Left colon (tissue), 2 donors: ENCODE measurements around the gene MCF2L2. TPM values are rescaled to one million over a fixed set of nuclear protein-coding genes. Genes with fewer than 3 reads are reported as not detected.

Experiments used
- ATAC-seq: fragments of 200-7000 bp; cut with Tn5 transposase; one replicate; pipeline ENCODE4 v1.9.1; 2020; ENCODE audit warnings: mild to moderate bottlenecking, moderate library complexity
- DNase-seq, 2 donors: peaks; one replicate each; pipeline ENCODE4 v3.0.0-alpha.2; 2020
- intact Hi-C, 2 donors: fragments of 100-400 bp; cut with DNase I in 1 of 2; cut with micrococcal nuclease in 1 of 2; formaldehyde crosslinking; loops; one replicate each; pipeline versions ENCODE4 v1.11.2 to v1.14.0; 2022; cut with DNase I, micrococcal nuclease
- total RNA-seq, 2 donors: library from RNA; stranded (reverse); fragmentation: NEBNext Ultra II Directional; extraction: Animal tissue kit (Norgen Biotek cat#: 25700); gene quantifications; one replicate each; pipeline ENCODE4 v1.2.1, GENCODE V29; 2021
- donor health status: DM: no; HTN: no; CAD: no.
- donor health status: DM: yes; HTN: yes; CAD: no.

MCF2L2 gene
- total RNA-seq, 2 donors from 2014 or later = 0.75 to 1.1 TPM

GRCh38 chr3:183149915-183150750, 278.3 kb downstream of the MCF2L2 start:
- intact Hi-C loops = no loop called here
- ATAC-seq (no peak), DNase-seq (no peak)

- ATAC-seq (no peak), DNase-seq (no peak)
- intact Hi-C loops = no loop called here
Observed at GRCh38 chr3:183148056-183148455, 280.4 kb downstream of the MCF2L2 start.

GRCh38 chr3:183144363-183144762, 284.1 kb downstream of the MCF2L2 start:
- ATAC-seq (no peak), DNase-seq (no peak)
- intact Hi-C loops = no loop called here

- ATAC-seq = no peak
- intact Hi-C loops = no loop called here
- no peak for DNase-seq
Observed at GRCh38 chr3:183142199-183142598, 286.2 kb downstream of the MCF2L2 start.

- ATAC-seq (no peak), DNase-seq (no peak)
- intact Hi-C loops = no loop called here
Observed at GRCh38 chr3:183134844-183135243, 293.6 kb downstream of the MCF2L2 start.

GRCh38 chr3:183132409-183132808, 296.0 kb downstream of the MCF2L2 start:
- DNase-seq = no peak
- intact Hi-C loops = no loop called here
- no peak for ATAC-seq

GRCh38 chr3:183131735-183132134, 296.7 kb downstream of the MCF2L2 start:
- ATAC-seq (no peak), DNase-seq (no peak)
- intact Hi-C loops = no loop called here

GRCh38 chr3:183131186-183131725, 297.2 kb downstream of the MCF2L2 start:
- intact Hi-C loops = no loop called here
- ATAC-seq (no peak), DNase-seq (no peak)

- DNase-seq (no peak), ATAC-seq (no peak)
- intact Hi-C loops = loop anchor here in 1 of 2 donors (10.0 kb wide), 1 partner anchor 256 kb away; no protein-coding TSS in a partner anchor
Observed at GRCh38 chr3:183129243-183129642, 299.2 kb downstream of the MCF2L2 start.

- DNase-seq = no peak
- intact Hi-C loops = loop anchor here in 1 of 2 donors (10.0 kb wide), 1 partner anchor 256 kb away; no protein-coding TSS in a partner anchor
- ATAC-seq = no peak
Observed at GRCh38 chr3:183128709-183129108, 299.7 kb downstream of the MCF2L2 start.

Other genes with a start within 250 kb of the MCF2L2 start
- 100 to 1,000 TPM in 1 of 2 donors, 10 to 100 TPM in 1; 80.3 to 106 TPM for gene B3GNT5, start 175.4 kb downstream of the MCF2L2 start, total RNA-seq
- gene KLHL6, start 127.1 kb upstream of the MCF2L2 start, total RNA-seq = 1 to 10 TPM; 1.9 to 3.6 TPM
- 10 to 100 TPM; 29.6 to 57.2 TPM for gene KLHL24, start 207.0 kb upstream of the MCF2L2 start, total RNA-seq